GM21381 (cell line): ENCODE measurements around the gene PEPD.

ENCODE experiments used
- ATAC-seq: cut with Tn5 transposase; IDR thresholded peaks from one replicate; pipeline ENCODE4 v1.9.1; 2021; ENCODE audit warnings: mild to moderate bottlenecking, moderate library complexity; ENCODE audit not compliant: unreplicated experiment

Gene PEPD

DNA sequence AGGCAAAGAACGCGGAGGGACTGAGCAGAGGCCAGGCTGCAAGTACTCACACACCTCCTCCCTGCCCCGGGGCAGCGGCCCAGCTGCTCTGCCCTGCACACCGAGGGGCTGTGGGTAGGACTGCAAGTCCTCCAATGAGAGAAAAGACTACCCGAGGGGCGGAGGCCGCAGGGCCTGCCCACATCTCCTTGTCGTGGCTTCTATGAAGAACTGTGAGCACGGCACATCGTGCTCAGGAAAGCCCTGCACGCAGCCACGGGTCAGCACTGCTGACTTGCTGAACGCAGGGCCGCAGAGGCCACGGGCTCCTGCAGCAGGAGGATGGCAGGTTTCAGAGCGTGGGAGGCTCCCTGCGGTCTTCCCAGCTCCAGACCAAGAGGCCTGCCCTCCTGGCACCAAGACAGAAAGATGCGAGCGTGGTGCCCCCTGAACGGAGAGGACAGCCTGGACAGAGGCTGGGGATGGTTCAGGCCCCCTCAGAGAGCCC lies 110.6 kb downstream of the PEPD start:
- ATAC-seq = no peak

DNA sequence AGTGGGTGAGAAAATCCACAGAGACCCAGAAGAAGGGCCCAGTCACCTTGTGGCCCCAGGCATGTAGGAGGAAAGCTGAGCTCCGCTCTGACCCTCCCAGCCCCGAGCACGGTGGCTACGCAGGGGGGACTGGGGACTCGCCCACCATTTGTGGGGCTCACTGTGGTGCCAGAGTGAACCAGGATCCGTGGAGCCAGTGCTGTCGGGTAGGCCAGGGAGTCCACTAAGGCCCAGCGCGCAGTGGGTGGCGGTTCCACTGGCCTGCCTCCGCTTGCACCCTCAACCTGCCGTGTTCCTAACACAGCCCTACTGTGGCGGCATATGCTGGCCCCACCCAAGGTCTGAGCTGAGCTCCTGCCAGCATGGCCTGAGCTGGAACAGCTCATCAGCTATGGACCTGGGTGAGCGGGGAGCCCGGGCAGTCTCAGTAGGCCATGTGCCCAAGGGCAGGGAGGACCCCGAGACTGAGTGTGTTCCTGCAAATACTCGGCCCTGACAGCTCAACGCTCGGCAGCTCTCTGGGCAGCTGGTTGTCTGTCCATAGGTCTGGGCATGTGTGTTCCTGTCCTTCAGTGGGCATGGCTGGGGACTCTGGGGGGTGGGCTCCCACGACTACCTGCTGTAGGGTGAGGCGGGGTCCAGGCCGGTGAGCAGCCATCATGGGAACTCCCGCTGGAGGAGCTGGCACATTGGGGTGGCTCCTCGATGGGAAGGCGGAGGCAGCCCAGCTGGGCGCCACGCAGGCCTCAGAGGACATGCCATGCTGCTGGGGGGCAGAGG lies 111.5 kb downstream of the PEPD start:
- no peak for ATAC-seq

DNA sequence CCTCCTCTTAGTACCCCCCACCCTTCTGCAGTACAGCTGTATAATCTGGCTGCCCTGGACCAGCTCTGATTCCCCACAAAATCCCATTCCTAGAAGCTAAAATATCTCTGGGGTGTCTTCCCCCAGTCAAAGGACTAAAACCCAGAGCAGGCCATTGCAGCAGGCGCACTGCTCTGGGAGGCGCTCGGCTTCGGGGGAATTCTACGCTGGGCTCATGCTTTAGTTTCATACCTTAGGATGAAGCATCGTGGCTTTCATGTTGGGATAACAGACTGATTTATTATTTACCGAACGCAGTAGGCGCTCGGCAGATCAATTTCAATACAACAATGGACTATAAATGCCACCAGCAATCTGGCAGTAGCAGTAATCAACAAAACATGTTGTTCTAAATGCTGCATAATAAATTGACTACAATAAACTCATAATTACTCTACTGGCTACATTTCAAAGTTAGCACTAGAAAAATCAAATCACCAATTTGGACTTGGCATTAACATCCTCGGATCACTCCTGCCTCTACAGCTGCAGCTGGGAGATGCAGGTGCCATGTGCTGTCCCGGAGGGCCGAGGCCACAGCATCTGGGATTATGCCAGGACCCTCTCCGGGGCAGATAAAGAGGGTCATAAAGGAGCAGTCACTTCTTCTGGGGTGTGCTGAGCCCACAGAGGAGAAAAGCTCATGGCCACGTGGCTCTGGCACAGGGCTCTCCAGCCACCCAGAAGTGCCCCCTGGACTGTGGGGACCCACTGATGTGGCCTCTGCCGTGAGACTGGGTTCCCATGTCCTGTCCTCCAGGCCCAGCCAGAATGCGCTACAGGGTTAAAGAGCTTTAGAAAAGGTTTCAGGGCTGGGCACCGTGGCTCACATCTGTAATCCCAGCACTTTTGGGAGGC lies 112.8 kb downstream of the PEPD start:
- no peak for ATAC-seq

DNA sequence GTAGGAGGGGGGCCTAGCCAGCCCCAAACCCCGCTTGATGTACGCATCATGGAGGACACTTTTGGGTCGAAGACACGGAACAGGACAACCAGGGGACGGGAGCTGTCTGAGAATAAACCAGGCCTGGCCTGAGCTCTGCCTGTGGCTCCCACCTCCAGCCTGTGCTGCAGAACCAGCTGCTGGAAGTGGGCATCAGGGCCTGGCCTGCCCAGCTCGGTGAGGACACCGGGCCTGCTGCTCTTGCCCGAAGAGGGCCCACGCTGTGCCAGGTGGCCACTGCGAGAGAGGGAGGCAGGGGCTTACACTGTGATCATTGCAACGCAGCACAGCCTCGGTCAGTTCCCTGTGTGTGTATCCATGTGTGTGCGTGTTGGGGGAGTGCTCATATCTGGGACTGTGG lies 113.5 kb downstream of the PEPD start:
- no peak for ATAC-seq

DNA sequence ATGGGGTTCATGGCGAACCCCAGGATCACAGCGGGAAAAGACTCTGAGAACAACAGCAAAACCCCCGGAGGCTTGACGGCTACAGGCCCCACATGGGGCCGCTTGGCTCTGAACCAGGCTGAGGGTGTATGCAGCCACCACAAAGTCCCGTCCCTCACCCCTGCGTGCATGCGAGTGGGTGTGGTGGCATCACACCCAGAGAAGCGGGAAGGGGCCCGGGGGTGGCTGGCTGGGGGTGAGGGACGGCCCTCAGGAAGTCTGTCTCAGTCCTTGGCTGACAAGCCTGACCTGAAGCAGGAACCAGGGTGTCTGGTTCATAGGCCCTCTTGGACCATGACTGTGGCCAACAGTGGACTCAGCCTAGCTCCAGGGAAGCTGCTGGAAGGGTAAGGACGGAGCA lies 113.9 kb downstream of the PEPD start:
- no peak for ATAC-seq

DNA sequence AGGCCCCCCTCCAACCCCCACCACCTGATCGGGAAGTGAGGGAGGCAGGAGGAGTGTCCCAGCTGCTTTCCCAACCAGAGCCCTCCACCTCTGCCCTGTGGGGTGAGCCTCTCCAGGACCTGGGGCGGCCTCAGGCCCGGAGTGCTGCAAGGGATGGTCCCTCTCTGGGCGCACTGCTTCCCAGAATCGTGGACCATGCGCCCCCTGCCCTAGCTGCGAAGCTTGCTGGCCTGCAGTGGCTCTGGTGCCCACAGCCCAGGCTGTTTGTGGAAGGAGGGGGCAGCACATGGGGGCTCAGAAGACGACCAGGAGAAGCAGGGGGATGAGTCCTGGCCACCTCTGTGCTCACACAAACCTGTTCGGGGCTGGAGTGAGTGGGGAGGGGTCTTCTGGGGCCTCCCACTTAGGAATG lies 114.4 kb downstream of the PEPD start:
- ATAC-seq = no peak

DNA sequence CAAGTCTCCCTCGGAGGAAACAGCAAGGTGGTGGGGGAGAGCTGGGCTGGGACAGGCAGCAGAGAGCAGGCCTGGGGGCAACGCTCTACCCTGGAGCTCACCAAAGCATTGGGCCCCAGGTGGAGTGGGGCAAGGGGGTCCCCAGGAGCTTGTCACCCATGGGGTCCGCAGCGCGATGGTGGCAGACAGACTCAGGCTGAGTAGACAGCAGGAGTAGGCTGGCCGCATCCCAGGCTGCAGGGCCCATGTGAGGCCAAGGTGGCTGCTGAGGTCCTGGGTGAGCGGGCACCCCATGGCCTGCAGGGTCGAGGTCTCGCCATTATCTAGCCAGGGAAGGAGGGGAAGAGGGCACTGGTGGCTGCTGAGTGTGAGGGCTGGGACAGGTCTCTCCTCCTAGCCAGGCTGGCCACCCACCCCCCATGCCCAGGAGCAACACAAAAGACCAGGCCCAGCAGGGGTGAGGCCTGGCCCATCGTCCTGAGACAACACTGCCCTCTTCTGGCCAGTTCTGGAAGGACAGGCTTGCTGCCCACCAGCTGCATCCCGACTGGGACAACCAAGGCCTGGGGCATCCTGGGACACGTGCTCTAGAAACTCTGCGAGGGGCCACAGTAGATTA lies 115.0 kb downstream of the PEPD start:
- ATAC-seq = no peak

DNA sequence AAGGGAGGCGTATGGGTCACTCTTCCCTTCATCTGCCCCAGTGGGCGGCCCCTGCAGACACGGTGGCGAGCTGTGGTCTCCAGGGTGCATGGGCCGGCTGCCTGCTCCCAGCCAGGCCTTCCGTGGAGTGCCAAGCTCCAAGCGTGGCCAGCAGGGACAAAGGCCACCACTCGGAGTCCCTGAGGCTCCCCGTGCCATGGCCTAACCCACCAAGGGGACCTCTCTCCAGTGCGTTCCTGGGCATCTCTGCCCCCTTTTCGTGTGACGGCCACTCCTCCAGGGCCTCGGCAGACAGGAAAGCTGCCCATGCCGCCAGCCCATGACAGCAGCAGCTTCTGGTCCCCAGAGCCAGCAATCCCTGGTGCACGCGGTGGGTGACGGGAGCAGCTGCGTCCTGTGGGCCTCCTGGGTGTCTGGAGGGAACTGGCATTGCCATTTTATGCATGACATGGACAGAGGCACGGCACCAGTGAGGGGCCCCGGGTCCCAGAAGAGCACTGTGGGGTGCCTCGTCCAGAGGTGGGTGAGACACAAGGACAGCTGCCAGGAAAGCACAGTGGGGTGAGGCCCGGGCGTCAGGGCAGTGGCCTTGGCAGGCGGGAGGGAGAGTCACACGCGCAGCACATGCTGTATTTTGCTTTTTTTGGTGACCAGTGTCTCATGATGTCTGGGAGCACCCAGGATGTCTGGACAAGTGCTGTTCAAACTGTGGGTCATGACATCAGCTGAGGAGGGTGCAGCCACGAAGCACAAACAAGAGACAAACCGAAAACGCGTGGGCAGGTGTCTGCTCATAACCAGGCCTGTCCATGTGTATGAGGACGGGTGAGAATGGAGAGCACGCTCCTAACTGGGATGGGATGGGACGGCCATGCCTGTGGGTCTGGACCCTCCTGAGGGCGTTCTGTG lies 115.8 kb downstream of the PEPD start:
- no peak for ATAC-seq

DNA sequence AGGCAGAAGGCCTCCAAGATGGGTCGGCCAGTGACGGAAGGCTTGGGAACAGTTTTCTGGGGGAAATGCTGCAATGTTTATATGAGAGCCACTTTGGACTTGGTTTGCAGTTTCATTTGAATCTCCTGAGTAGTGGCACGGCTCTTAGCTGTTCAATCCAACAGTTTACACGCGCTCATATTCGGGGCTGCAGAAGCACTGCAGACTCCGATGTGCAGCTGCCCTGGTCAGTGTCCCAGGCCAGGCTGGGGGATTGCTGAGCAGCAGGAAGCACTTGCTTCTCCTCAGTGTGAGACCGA lies 116.4 kb downstream of the PEPD start:
- no peak for ATAC-seq

DNA sequence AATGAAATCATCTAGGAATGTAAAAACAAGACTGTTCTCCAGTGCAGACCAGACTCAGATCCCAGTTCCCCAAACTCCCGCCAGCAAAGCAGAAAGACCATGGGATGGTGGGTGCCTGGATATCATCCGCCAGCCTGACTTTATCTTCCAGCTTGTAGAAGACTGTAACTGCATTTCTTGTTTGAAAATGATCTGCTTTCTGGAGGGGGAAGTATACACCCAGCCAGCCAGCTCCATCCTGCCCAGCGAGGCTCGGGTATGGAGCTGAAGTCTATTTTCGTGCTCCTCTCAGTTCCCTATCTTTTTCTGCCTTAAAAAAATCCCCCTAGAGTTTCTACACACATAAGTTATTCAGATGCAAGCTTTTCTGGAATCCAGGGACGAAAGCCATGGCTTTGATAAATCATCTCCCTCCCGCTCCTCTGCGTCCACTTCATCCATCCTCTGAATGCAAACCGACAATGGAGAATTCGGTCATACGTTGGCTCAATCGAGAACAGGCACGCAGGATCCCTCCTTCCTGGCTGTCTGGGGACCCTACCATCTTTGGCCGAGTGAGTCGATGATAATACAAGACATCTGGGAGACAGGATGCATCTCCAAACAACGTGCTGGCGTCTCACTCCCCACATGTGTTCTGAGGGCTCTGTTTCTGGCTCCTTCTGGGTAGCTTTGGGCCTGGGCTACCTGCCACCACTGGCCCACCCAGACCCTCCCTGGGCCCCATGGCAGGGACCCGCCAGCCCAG lies 116.9 kb downstream of the PEPD start:
- ATAC-seq = no peak

DNA sequence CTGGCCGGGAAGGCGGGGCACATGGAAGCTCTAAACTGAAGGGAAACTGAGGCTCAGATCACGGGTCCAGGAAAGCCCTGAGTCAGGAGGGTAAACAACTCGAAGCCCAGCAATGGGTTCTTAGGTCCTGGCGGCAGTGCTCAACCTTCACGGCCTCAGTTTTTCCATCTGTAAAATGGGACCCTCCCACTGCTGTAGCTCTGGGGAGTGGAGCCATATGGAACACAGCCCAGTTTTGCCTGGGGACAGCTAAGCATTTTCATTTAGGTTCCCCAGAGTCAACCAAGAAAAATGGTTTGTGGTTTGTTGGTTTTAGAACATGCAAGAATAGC lies 117.7 kb downstream of the PEPD start:
- ATAC-seq = no peak

DNA sequence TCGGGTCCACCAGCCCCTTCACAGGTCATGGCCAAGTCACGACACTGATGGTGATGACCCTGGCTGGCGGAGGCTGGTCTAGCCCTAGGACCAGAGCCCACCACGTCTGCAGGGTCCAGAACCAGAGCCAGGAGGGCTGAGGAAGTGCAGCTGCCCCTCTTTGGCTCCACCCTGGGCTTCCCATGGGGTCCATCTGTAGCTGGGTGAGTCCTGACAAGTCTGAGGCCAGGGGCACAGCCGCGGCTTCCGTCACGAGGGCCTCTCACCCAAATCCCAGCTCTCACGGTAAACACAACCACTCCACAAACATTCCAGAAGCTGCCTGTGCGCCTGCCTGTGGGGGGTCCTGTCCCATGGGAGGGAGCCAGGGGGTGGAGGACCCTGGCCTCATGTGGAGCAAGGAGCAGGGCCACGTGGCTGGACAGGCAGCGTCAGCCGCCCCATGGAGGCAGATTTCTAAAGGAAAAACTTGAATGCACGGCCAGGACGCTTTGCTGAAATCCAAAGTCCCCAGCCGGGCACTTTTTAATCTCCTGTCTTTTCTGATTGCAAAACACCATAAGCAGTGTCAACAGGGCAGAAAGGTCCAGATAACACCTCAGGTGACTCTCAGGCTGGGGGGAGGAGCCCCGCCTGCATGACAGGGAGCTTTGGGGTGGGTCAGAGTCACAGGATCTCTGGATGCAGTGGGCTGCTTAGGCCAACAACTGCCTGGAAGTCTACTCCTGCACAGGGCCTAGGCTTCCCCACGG lies 118.2 kb downstream of the PEPD start:
- ATAC-seq = no peak

DNA sequence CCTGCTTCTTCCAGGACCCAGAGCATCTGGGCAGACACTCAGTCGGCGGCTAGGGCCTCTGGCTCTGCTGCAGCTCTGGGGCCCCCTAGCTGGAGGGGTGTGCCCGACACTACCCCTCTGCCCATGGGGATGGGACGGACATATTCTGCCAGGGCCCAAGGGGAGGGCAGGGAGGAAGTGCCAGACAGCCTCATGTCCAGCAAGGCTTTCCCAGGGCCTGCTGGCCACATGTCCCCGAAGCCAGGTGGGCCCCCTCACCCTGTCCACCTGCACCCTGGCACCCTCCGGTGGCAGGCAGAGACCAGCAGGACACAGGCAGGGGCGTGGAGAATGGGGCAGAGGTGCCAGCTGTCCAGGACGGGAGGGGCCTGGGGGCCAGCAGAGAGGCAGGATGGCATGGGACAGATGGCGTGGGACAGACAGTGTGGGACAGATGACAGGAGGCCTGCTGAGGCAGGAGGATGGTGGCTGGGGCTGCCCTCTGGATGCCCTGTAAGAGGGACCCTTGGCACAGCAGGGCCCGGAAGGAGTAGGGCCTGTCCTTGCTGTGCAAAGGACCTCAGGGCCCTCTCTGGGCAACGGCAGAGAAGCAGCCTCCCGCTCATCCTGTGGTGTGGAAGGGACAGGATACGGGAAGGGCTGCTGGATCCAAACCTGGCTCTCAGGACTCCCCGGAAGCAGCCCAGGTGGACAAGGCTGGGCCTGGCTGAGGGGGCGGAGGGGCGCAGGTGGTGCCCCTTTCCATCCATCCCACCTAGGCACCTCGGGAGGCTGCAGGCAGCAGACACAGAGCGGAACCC lies 119.0 kb downstream of the PEPD start:
- no peak for ATAC-seq

DNA sequence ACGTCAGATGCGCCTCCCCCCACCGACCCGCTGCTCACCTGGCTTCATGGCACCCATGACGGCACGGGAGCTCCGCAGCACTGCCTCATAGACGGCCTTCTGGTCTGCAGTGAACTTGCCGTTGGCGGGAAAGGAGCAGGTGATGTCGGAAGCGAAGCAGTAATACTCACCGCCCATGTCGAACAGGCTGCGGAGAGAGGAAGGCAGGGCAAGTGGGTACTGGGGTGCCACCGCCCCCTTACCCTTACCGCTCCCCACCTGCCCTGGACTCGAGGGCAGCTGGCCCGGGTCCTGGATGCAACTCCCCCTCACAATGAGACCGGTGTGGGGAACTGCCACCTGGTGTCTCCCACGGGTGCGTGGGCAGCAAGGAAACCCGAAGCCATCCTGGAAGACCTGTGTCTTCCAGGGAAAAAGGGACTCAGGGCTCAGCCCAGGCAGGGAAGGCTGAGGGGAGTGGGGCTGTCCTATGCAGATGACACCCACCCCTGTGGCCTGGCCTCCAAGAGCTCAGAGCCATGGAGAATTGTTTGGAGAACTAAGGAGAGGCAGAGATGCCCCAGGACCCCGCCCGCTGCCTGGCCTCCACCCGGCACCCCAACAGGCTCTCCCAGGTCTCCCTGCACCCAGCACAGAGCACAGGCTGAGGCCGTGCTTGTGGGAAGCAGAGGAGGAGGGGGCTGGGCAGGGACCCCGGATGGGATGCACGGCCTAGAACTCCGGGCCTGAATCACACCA lies 119.7 kb downstream of the PEPD start:
- ATAC-seq = no peak

DNA sequence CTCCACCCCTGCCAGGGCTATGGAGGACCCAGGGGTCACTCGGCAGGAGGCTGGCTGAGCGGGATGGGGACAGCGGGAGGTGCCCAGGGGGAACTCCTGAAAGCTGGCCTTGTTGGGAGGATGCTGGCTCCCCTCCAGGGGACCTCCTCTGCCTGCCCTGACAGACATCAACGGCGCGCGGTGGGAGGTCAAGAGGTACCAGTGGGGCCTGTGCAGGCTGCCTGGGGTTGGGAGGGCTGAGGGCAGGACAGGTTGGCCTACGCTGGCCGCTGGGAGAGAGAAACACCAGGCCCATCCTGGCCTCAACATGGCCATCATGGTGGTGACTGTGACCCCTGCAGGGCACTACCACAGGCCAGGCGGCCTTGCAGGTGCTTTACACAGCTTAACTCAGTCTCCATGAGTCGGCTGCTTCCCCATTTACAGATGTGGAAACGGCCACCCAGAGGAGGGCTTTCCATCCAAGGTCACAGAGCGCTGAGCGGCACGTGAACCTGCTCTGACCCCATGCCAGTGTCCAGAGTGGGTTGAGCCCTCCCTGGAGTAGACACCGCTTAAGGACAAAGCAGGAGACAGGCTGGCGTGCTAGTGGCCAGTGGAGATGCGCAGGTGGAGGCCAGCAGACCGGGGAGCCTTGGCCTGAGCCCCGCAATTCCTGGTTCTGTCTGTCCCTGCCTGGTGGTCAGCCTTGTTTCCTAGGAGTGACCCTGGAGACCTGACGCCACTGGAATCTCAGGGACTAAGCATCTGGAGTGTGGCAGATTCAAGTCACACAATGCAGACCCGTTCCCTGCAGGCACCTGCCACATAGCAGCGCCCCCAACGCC lies 120.5 kb downstream of the PEPD start:
- ATAC-seq = no peak

DNA sequence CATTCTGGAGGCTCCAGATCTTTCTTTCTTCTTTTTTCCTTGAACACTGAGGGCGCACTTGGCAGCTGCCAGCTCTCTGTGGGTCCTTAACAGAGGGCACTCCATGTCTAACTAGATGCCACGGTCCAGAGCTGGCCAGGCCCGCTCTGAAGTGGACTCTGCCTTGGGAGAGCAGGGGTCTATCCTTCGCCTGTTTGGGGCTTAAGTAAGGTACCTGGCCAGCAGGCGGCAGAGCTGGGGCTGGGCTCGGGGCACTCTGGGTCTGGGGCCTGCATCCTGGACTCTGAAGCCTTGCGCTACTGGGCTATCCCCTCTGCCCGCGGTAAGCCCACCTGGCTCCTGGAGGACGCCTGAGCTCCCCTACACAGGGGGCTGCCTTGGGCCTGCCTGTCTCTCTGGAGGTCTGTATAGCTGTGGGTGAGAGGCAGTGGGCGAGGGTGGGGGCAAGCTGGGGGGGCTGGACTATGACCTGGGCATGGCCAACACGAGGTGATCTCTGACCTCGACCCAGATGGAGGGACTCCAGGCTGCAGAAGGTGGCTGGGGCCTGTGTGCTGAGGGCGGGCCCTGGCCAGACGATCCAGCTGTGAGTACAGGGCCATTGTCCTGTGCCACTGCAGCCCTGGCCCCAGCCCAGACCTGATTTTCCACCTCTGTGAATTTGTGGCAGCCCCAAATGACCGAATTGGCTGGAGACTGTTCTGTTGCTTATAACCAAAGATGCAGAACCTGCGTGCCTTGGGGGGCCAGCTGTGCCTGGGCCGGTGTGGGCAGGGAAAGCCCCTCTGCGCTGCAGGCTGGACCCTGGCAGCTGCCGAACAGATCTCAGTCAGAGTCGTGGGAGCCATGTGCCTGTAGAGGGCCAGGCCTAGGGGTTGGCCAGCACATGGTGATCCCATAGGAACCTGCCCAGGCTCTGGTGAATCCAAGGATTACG lies 121.6 kb downstream of the PEPD start:
- no peak for ATAC-seq
